Natural killer cell (primary cell): ENCODE measurements around the gene BLMH. TPM values are rescaled to one million over a fixed set of nuclear protein-coding genes. Genes with fewer than 3 reads are reported as not detected.

Source experiments
- ATAC-seq, 3 donors: fragments of 150-1000 bp in 2 of 3; fragments of 200-7000 bp in 1 of 3; cut with Tn5 transposase; 1 replicate in 1 of 3; 2 replicates in 2 of 3; pipeline ENCODE4 v1.10.0; 2021; ENCODE audit warnings: mild to moderate bottlenecking in 2 of 3, moderate library complexity in 2 of 3
- DNase-seq, 2 donors: peaks; one replicate each; pipeline versions ENCODE4 v3.0.0 to v3.0.0-alpha.2; 2013 to 2021; ENCODE audit warnings: mixed read lengths in 1 of 2
- H3K27ac ChIP-seq: one replicate; pipeline ENCODE4 v1.5.1; 2013; ENCODE audit warnings: mild to moderate bottlenecking, low read length
- H3K27me3 ChIP-seq: one replicate; pipeline ENCODE4 v1.6.1; 2013; ENCODE audit warnings: low read length; ENCODE audit not compliant: control insufficient read depth, insufficient read depth
- H3K36me3 ChIP-seq: one replicate; pipeline ENCODE4 v1.6.1; 2013; ENCODE audit warnings: low read length; ENCODE audit not compliant: control insufficient read depth, insufficient read depth
- H3K4me1 ChIP-seq: one replicate; pipeline ENCODE4 v1.6.1; 2013; ENCODE audit warnings: low read length; ENCODE audit not compliant: control insufficient read depth, insufficient read depth
- H3K4me3 ChIP-seq: one replicate; pipeline ENCODE4 v1.5.1; 2013; ENCODE audit warnings: low read length
- H3K9me3 ChIP-seq: one replicate; pipeline ENCODE4 v1.6.1; 2013; ENCODE audit warnings: low read length; ENCODE audit not compliant: control insufficient read depth, insufficient read depth
- H3K27ac Mint-ChIP-seq, 2 donors: one replicate each; pipeline ENCODE4 v1.8.0; 2022; ENCODE audit warnings: mild to moderate bottlenecking in 2 of 2, mixed read lengths in 2 of 2, moderate library complexity in 1 of 2
- H3K27me3 Mint-ChIP-seq, 2 donors: one replicate each; pipeline ENCODE4 v1.8.0; 2022; ENCODE audit warnings: low read depth in 2 of 2, mixed read lengths in 2 of 2
- H3K36me3 Mint-ChIP-seq: one replicate; pipeline ENCODE4 v1.8.0; 2022; ENCODE audit warnings: mixed read lengths
- H3K4me1 Mint-ChIP-seq, 2 donors: one replicate each; pipeline ENCODE4 v1.8.0; 2022; ENCODE audit warnings: mixed read lengths in 2 of 2
- H3K4me3 Mint-ChIP-seq: one replicate; pipeline ENCODE4 v1.8.0; 2022; ENCODE audit warnings: mild to moderate bottlenecking, moderate library complexity, mixed read lengths
- H3K9me3 Mint-ChIP-seq, 2 donors: one replicate each; pipeline ENCODE4 v1.8.0; 2022; ENCODE audit warnings: mixed read lengths in 2 of 2
- CTCF ChIP-seq: fragments of 200-600 bp; IDR thresholded peaks from one replicate; pipeline ENCODE4 v1.8.0; 2022; ENCODE audit warnings: antibody characterized with exemption
- WGBS: methylation state at CpG from one replicate; pipeline ENCODE4 v1.1.7; 2013; ENCODE audit warnings: missing lambda C conversion rate; ENCODE audit not compliant: insufficient coverage; 5-methylcytosine and 5-hydroxymethylcytosine counted together
- intact Hi-C: fragments of 100-400 bp; cut with micrococcal nuclease; formaldehyde crosslinking; loops from one replicate; pipeline ENCODE4 v1.14.2; 2022
- total RNA-seq, 4 donors: library from RNA; stranded (reverse); fragments of 120-200 nt in 1 of 4; gene quantifications; one replicate each; pipeline versions ENCODE4 v1.2.3 to v1.2.4, GENCODE V29; 2013 to 2022

The BLMH gene
- total RNA-seq, 3 donors from 2014 or later (not counting 1 experiment from before 2014, with no cell fraction given), result 44.8 to 52.8 (median 46.7) TPM

GRCh38 chr17:30240177-30240576 is 51.6 kb downstream of the BLMH start:
- Histone ChIP-seq H3K4me3 (no peak overlapping the region), H3K27ac (no peak overlapping the region), H3K9me3 (no peaks in the 10 kb centered on the region), H3K27me3 (peaks cover 21% of the 10 kb centered on the region), H3K36me3 (no peaks in the 10 kb centered on the region), H3K4me1 (peaks cover 36% of the 10 kb centered on the region)
- intact Hi-C loops, result no loop called here
- DNase-seq (no peak), ATAC-seq (no peak)
- Mint-ChIP-seq H3K27ac (peak overlapping the region in 1 of 2 donors; percentile 42), H3K4me3 (no peak overlapping the region), H3K4me1 (peaks cover 13 to 46% of the 10 kb centered on the region in 2 donors), H3K9me3 (no peaks in the 10 kb centered on the region), H3K36me3 (no peaks in the 10 kb centered on the region), H3K27me3 (peaks cover 8 to 16% of the 10 kb centered on the region in 2 donors)
- WGBS, result 93% methylated on average over 8 of the region's 8 CpGs
- TF ChIP-seq CTCF, result no peak

- peak overlapping the region in 1 of 2 donors; percentile 42 for H3K27ac Mint-ChIP-seq
Measured at GRCh38 chr17:30239089-30239462, 52.7 kb downstream of the BLMH start.

GRCh38 chr17:30238387-30239088 is 53.2 kb downstream of the BLMH start:
- ATAC-seq, result no peak
- no peak for TF ChIP-seq CTCF
- Histone ChIP-seq H3K27me3 (peaks cover 33% of the 10 kb centered on the region), H3K36me3 (no peaks in the 10 kb centered on the region), H3K4me1 (peaks cover 39% of the 10 kb centered on the region), H3K9me3 (no peaks in the 10 kb centered on the region), H3K4me3 (no peak overlapping the region), H3K27ac (no peak overlapping the region)
- DNase-seq, result no peak
- Mint-ChIP-seq H3K4me3 (peak overlapping the region; percentile 64), H3K4me1 (peaks cover 13 to 54% of the 10 kb centered on the region in 2 donors), H3K27me3 (peaks cover 25 to 31% of the 10 kb centered on the region in 2 donors), H3K36me3 (no peaks in the 10 kb centered on the region), H3K27ac (peak overlapping the region in 1 of 2 donors; percentile 42), H3K9me3 (no peaks in the 10 kb centered on the region)
- intact Hi-C loops, result loop anchor here (5.0 kb wide), 1 partner anchor 111 kb away; no protein-coding TSS in a partner anchor
- WGBS, result 33% methylated on average over 27 of the region's 27 CpGs

More at GRCh38 chr17:30239089-30239462, 52.7 kb downstream of the BLMH start:
- Histone ChIP-seq H3K4me3 (no peak overlapping the region), H3K36me3 (no peaks in the 10 kb centered on the region), H3K27ac (no peak overlapping the region), H3K9me3 (no peaks in the 10 kb centered on the region), H3K4me1 (peaks cover 39% of the 10 kb centered on the region), H3K27me3 (peaks cover 31% of the 10 kb centered on the region)
- intact Hi-C loops, result loop anchor here (5.0 kb wide), 1 partner anchor 112 kb away; no protein-coding TSS in a partner anchor
- ATAC-seq (no peak), DNase-seq (no peak)
- no peaks in the 10 kb centered on the region for H3K36me3 Mint-ChIP-seq
- H3K9me3 Mint-ChIP-seq, result no peaks in the 10 kb centered on the region
- H3K27me3 Mint-ChIP-seq, result peaks cover 19 to 26% of the 10 kb centered on the region in 2 donors
- peaks cover 13 to 54% of the 10 kb centered on the region in 2 donors for H3K4me1 Mint-ChIP-seq
- no peak for TF ChIP-seq CTCF
- 71% methylated on average over 5 of the region's 5 CpGs for WGBS
- H3K4me3 Mint-ChIP-seq, result peak overlapping the region; percentile 64
